NB4 (cell line): ENCODE results near the gene MARK4.

Experiments used
- MYC ChIP-seq: IDR thresholded peaks from 2 replicates; pipeline ENCODE4 v1.6.1; 2011; ENCODE audit warnings: low read depth, low read length
- POLR2A ChIP-seq: IDR thresholded peaks from 2 replicates; pipeline ENCODE4 v1.6.1; 2011; ENCODE audit warnings: mild to moderate bottlenecking; ENCODE audit not compliant: insufficient read length; ENCODE audit errors: extremely low read depth
- TF ChIP-seq, protein P1 (sequence below): IDR thresholded peaks from one replicate; pipeline ENCODE4 v1.5.1; 2012; ENCODE audit warnings: low read depth, low read length

GRCh38 chr19:45306518-45307027 lies 55.5 kb downstream of the MARK4 start:
- TF ChIP-seq POLR2A (no peak), MYC (no peak)
- TF ChIP-seq, protein P1, sequence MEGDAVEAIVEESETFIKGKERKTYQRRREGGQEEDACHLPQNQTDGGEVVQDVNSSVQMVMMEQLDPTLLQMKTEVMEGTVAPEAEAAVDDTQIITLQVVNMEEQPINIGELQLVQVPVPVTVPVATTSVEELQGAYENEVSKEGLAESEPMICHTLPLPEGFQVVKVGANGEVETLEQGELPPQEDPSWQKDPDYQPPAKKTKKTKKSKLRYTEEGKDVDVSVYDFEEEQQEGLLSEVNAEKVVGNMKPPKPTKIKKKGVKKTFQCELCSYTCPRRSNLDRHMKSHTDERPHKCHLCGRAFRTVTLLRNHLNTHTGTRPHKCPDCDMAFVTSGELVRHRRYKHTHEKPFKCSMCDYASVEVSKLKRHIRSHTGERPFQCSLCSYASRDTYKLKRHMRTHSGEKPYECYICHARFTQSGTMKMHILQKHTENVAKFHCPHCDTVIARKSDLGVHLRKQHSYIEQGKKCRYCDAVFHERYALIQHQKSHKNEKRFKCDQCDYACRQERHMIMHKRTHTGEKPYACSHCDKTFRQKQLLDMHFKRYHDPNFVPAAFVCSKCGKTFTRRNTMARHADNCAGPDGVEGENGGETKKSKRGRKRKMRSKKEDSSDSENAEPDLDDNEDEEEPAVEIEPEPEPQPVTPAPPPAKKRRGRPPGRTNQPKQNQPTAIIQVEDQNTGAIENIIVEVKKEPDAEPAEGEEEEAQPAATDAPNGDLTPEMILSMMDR = no peak
